ENCODE data around the gene GPR155.

Gene GPR155

GRCh38 chr2:174486563-174487107 lies at the start of gene GPR155:
Gene GPR155 (minus strand): TSS chr2:174487029. CDS start chr2:174481956, 5,073 bp downstream.
- DNase-seq = no peak

- peak; percentile 9 for DNase-seq
Measured at GRCh38 chr2:174535757-174536703, 49.2 kb upstream of the GPR155 start.

GRCh38 chr2:174535083-174535482 lies 48.3 kb upstream of the GPR155 start:
- no peak for DNase-seq

- no peak for DNase-seq
Measured at GRCh38 chr2:174529916-174530315, 43.1 kb upstream of the GPR155 start.

- no peak for DNase-seq
Measured at GRCh38 chr2:174527959-174528358, 41.1 kb upstream of the GPR155 start.

- DNase-seq = no peak
Measured at GRCh38 chr2:174527101-174527721, 40.4 kb upstream of the GPR155 start.

- no peak for DNase-seq
Measured at GRCh38 chr2:174524527-174524926, 37.7 kb upstream of the GPR155 start.

GRCh38 chr2:174522553-174522952 lies 35.7 kb upstream of the GPR155 start:
- DNase-seq = no peak

- DNase-seq = no peak
Measured at GRCh38 chr2:174518395-174518794, 31.6 kb upstream of the GPR155 start.

- DNase-seq = no peak
Measured at GRCh38 chr2:174516501-174517378, 29.9 kb upstream of the GPR155 start.

- no peak for DNase-seq
Measured at GRCh38 chr2:174512345-174512744, 25.5 kb upstream of the GPR155 start.

- no peak for DNase-seq
Measured at GRCh38 chr2:174511580-174512260, 24.9 kb upstream of the GPR155 start.

- no peak for DNase-seq
Measured at GRCh38 chr2:174510583-174511189, 23.9 kb upstream of the GPR155 start.

- no peak for DNase-seq
Measured at GRCh38 chr2:174503161-174503809, 16.5 kb upstream of the GPR155 start.

GRCh38 chr2:174499371-174499770 lies 12.5 kb upstream of the GPR155 start:
- no peak for DNase-seq

GRCh38 chr2:174495365-174496012 lies 8.7 kb upstream of the GPR155 start:
- DNase-seq = no peak

- DNase-seq = no peak
Measured at GRCh38 chr2:174493549-174494331, 6.9 kb upstream of the GPR155 start.

GRCh38 chr2:174492963-174493431 lies 6.2 kb upstream of the GPR155 start:
- no peak for DNase-seq

GRCh38 chr2:174491947-174492346 lies 5.1 kb upstream of the GPR155 start:
- DNase-seq = no peak

- no peak for DNase-seq
Measured at GRCh38 chr2:174490051-174490450, 3.2 kb upstream of the GPR155 start.
